Measurements from ENCODE around the gene TSPAN9.

The TSPAN9 gene

DNA sequence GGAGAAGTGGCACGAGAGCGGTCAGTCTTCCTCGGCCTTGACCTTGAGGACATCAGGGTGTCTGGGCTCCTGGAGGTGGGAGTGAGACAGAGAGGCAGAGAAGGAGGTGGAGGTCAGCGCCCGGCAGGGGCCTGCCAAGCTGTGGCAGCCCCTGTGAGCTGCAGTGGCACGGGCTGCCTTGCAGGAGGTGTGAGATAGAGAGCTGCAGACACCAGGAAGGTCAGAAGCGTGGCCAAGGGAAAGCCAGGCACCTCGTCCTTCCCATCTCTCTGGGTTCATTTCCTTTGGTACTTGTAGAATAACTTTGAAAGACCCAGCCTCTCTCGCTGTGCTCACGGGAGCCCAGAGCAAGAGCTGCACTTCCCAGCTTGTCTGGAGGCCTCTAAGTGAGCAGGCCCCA is 98.1 kb downstream of the TSPAN9 start:
- H3K4me1 ChIP-seq (ENCODE audit: control insufficient read depth, low read length): peaks cover 28% of the 10 kb centered on the region
- TF ChIP-seq EZH2phosphoT487 (IDR thresholded peaks at IDR 0.05; ENCODE audit: borderline replicate concordance, low read length): no peak
- no peak for TF ChIP-seq CTCF (IDR thresholded peaks at IDR 0.05; ENCODE audit: low read depth, low read length, poor library complexity, severe bottlenecking)

DNA sequence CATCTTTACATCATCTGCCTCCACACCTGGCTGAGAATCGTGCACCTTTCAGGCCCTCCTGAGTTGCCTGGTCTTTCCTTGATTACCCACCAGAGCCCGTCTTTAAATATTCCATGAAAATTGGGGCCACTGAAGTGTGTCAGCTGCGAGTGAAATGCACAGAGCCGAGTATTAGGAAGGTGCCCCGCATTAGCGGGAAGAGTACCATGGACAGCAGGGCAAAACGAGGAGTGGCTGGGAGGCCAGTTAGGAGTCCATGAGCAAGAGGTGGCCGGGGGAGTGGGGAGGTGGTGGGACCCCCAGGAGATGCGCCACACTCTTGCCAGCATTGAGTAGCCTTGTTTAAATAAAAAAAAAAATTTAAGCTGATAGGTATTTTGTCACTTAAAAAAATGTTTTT is 99.6 kb downstream of the TSPAN9 start:
- no peaks in the 10 kb centered on the region for H3K9me2 ChIP-seq (replicated peaks; ENCODE audit: control insufficient read depth, low read length)
- H4K20me1 ChIP-seq (ENCODE audit: control insufficient read depth, insufficient read depth, low read depth, low read length): no peaks in the 10 kb centered on the region
- no peaks in the 10 kb centered on the region for H3F3A ChIP-seq (ENCODE audit: control insufficient read depth, insufficient read depth)
- H3K27me3 ChIP-seq (ENCODE audit: control insufficient read depth, low read length): peaks cover 18% of the 10 kb centered on the region
- H3K4me2 ChIP-seq (ENCODE audit: low read length): no peak overlapping the region
- H3K27ac ChIP-seq (ENCODE audit: low read depth, low read length): no peak overlapping the region
- H3K79me2 ChIP-seq (ENCODE audit: control insufficient read depth, low read length): no peaks in the 10 kb centered on the region
- H3K4me1 ChIP-seq (ENCODE audit: control insufficient read depth, low read length): peaks cover 28% of the 10 kb centered on the region
- no peak for TF ChIP-seq CTCF (IDR thresholded peaks at IDR 0.05; ENCODE audit: low read depth, low read length, poor library complexity, severe bottlenecking)
- no peak for TF ChIP-seq EZH2phosphoT487 (IDR thresholded peaks at IDR 0.05; ENCODE audit: borderline replicate concordance, low read length)
- no peak overlapping the region for H3K4me3 ChIP-seq (ENCODE audit: low read length)
- H3K9me3 ChIP-seq (ENCODE audit: control insufficient read depth, insufficient read depth, low read length): no peaks in the 10 kb centered on the region
- H3K36me3 ChIP-seq (ENCODE audit: control insufficient read depth, low read length): no peaks in the 10 kb centered on the region

More for the DNA sequence above, 98.1 kb downstream of the TSPAN9 start:
- Histone ChIP-seq H3K4me2 (ENCODE audit: low read length) (no peak overlapping the region), H3K9me2 (replicated peaks; ENCODE audit: control insufficient read depth, low read length) (no peaks in the 10 kb centered on the region), H3K27ac (ENCODE audit: low read depth, low read length) (no peak overlapping the region), H3K9me3 (ENCODE audit: control insufficient read depth, insufficient read depth, low read length) (no peaks in the 10 kb centered on the region), H3K4me3 (ENCODE audit: low read length) (no peak overlapping the region), H3K36me3 (ENCODE audit: control insufficient read depth, low read length) (no peaks in the 10 kb centered on the region), H4K20me1 (ENCODE audit: control insufficient read depth, insufficient read depth, low read depth, low read length) (no peaks in the 10 kb centered on the region), H3K27me3 (ENCODE audit: control insufficient read depth, low read length) (peaks cover 29% of the 10 kb centered on the region), H3K79me2 (ENCODE audit: control insufficient read depth, low read length) (no peaks in the 10 kb centered on the region), H3F3A (ENCODE audit: control insufficient read depth, insufficient read depth) (no peaks in the 10 kb centered on the region)

DNA sequence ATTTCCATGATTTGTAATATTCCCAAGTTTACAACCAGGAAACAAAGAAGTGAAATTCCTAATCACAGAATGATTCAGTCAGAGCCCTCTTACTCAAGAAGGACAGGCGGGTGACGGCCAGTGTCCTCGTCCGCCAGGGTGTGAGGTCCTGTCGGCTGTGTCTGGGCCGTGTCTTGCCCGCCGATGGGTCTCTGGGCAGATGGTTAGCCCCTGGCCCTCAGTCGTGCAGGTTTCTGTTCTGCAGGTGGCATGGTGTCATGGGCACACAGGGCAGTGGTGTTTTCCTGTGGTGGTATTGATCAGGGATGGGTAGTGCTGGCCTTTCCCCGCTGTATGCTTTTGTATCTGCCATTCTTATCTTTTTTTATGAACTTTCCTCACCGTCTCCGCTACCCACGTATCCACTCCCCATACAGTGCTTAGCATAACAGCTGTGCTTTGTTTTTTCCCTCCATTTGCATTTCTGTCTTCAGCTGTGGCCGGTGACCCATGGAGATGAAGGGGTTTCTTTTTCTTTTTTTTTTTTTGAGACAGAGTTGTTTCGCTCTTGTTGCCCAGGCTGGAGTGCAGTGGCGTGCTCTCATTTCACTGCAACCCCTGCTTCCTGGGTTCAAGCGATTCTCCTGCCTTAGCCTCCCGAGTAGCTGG is 100.7 kb downstream of the TSPAN9 start:
- Histone ChIP-seq H3K4me2 (ENCODE audit: low read length) (peak overlapping the region; percentile 61), H3K79me2 (ENCODE audit: control insufficient read depth, low read length) (no peaks in the 10 kb centered on the region), H4K20me1 (ENCODE audit: control insufficient read depth, insufficient read depth, low read depth, low read length) (no peaks in the 10 kb centered on the region), H3K9me2 (replicated peaks; ENCODE audit: control insufficient read depth, low read length) (no peaks in the 10 kb centered on the region), H3K27me3 (ENCODE audit: control insufficient read depth, low read length) (peaks cover 18% of the 10 kb centered on the region), H3K4me3 (ENCODE audit: low read length) (peak overlapping the region; percentile 44), H3K4me1 (ENCODE audit: control insufficient read depth, low read length) (peaks cover 28% of the 10 kb centered on the region), H3F3A (ENCODE audit: control insufficient read depth, insufficient read depth) (no peaks in the 10 kb centered on the region), H3K9me3 (ENCODE audit: control insufficient read depth, insufficient read depth, low read length) (no peaks in the 10 kb centered on the region), H3K36me3 (ENCODE audit: control insufficient read depth, low read length) (no peaks in the 10 kb centered on the region), H3K27ac (ENCODE audit: low read depth, low read length) (no peak overlapping the region)
- TF ChIP-seq EZH2phosphoT487 (IDR thresholded peaks at IDR 0.05; ENCODE audit: borderline replicate concordance, low read length) (no peak), CTCF (IDR thresholded peaks at IDR 0.05; ENCODE audit: low read depth, low read length, poor library complexity, severe bottlenecking) (no peak)

All from DOHH2 (cell line).